Bronchial epithelial cell (primary cell): ENCODE results near the gene MUC4. TPM values are rescaled to one million over a fixed set of nuclear protein-coding genes. Genes with fewer than 3 reads are reported as not detected.

Experiments
- DNase-seq: peaks from one replicate; pipeline ENCODE4 v3.0.0-alpha.2; 2010; ENCODE audit warnings: low read depth
- FAIRE-seq: peaks from 2 replicates; lab custom pipeline; 2011; peaks lifted over from hg19 to GRCh38; lab: Jason Lieb, UNC
- H3K27me3 ChIP-seq: 2 replicates; pipeline ENCODE4 v1.5.1; 2011; ENCODE audit warnings: low read length; ENCODE audit not compliant: control insufficient read depth, insufficient read depth
- H3K36me3 ChIP-seq: 2 replicates; pipeline ENCODE4 v1.5.1; 2011; ENCODE audit warnings: low read length; ENCODE audit not compliant: control insufficient read depth, insufficient read depth
- H3K4me3 ChIP-seq: 2 replicates; pipeline ENCODE4 v1.5.1; 2011; ENCODE audit warnings: mild to moderate bottlenecking, low read depth, low read length, control low read depth
- CTCF ChIP-seq: IDR thresholded peaks from 2 replicates; pipeline ENCODE4 v1.5.1; 2011; ENCODE audit warnings: mild to moderate bottlenecking, moderate library complexity, low read length, control low read depth, inconsistent platforms; ENCODE audit not compliant: insufficient read depth, severe bottlenecking
- total RNA-seq: library from RNA; depleted of rRNA; stranded (reverse); fragments of >200 nt; gene quantifications from 2 replicates; pipeline ENCODE4 v1.2.1, GENCODE V29; 2014

MUC4 gene
- total RNA-seq, 1 donor from 2014 or later, result 0.26 TPM

- H3K4me3 ChIP-seq, result no peak overlapping the region
- FAIRE-seq (no peak), DNase-seq (no peak)
- H3K27me3 ChIP-seq, result peaks cover 11% of the 10 kb centered on the region
- TF ChIP-seq CTCF, result no peak
- H3K36me3 ChIP-seq, result no peaks in the 10 kb centered on the region
Measured at GRCh38 chr3:195809796-195810454, 1.8 kb downstream of the MUC4 start.

- H3K36me3 ChIP-seq, result no peaks in the 10 kb centered on the region
- H3K4me3 ChIP-seq, result no peak overlapping the region
- DNase-seq (no peak), FAIRE-seq (no peak)
- no peak for TF ChIP-seq CTCF
- H3K27me3 ChIP-seq, result peaks cover 11% of the 10 kb centered on the region
Measured at GRCh38 chr3:195809291-195809785, 2.4 kb downstream of the MUC4 start.

GRCh38 chr3:195808741-195809290, 2.9 kb downstream of the MUC4 start:
- H3K36me3 ChIP-seq, result no peaks in the 10 kb centered on the region
- FAIRE-seq, result no peak
- H3K4me3 ChIP-seq, result no peak overlapping the region
- H3K27me3 ChIP-seq, result peaks cover 12% of the 10 kb centered on the region
- DNase-seq, result no peak
- no peak for TF ChIP-seq CTCF

- FAIRE-seq (no peak), DNase-seq (no peak)
- Histone ChIP-seq H3K27me3 (peaks cover 14% of the 10 kb centered on the region), H3K36me3 (no peaks in the 10 kb centered on the region), H3K4me3 (no peak overlapping the region)
- TF ChIP-seq CTCF, result no peak
Measured at GRCh38 chr3:195807681-195808121, 4.0 kb downstream of the MUC4 start.

- FAIRE-seq, result no peak
Measured at GRCh38 chr3:195806916-195807231, 4.9 kb downstream of the MUC4 start.

More at GRCh38 chr3:195806916-195807231, 4.9 kb downstream of the MUC4 start:
- Histone ChIP-seq H3K27me3 (peaks cover 18% of the 10 kb centered on the region), H3K36me3 (no peaks in the 10 kb centered on the region), H3K4me3 (no peak overlapping the region)
- no peak for TF ChIP-seq CTCF
- DNase-seq, result no peak
